Activated CD4-positive, alpha-beta T cell treated with anti-CD3 and anti-CD28 coated beads, Interleukin-2, amount 50 U/mL, for 24 hours (primary cell): ENCODE data around the gene MEMO1.

Source experiments
- DNase-seq, 2 donors: peaks; one replicate each; pipeline ENCODE4 v3.0.0-alpha.2; 2020; ENCODE audit warnings: low read depth in 1 of 2, low spot score in 1 of 2

Gene MEMO1

GRCh38 chr2:31832363-31832762, 178.4 kb downstream of the MEMO1 start:
- no peak for DNase-seq

- DNase-seq = no peak
Observed at GRCh38 chr2:31831585-31831984, 179.2 kb downstream of the MEMO1 start.

GRCh38 chr2:31828891-31829290, 181.9 kb downstream of the MEMO1 start:
- no peak for DNase-seq

- no peak for DNase-seq
Observed at GRCh38 chr2:31823558-31823957, 187.2 kb downstream of the MEMO1 start.

DNA sequence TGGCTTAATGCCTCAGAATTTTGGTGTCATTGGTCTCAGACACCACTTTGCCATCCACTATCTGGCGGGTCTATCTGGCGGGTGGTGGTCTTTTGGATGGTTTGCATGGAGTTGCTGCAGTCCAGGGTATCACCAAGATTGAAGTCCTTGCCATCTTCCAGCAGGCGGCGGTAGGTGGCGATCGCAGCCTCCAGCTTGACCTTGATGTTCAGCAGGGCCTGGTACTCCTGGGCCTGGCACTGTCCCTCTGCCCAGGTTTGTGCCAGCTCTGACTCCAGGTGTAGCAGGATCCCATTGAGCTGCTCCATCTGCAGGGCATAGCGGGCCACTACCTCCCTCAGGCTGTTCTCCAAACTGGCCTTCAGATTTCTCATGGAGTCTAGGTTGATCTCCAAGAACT, 188.2 kb downstream of the MEMO1 start:
- no peak for DNase-seq
